Prostate gland (tissue), 2 donors: ENCODE measurements around the gene OTOG.

Source experiments
- POLR2AphosphoS5 ChIP-seq: sonication (generic); formaldehyde crosslinking; IDR thresholded peaks from one replicate; pipeline ENCODE4 v1.6.1; 2017; ENCODE audit warnings: antibody characterized with exemption
- TF ChIP-seq, protein P1 (sequence below), 4 experiments: fragments of 200-600 bp in 2 of 4; fragments of 450-650 bp in 2 of 4; sonication (generic) in 2 of 4; IDR thresholded peaks; 1 replicate in 3 of 4; 2 replicates in 1 of 4; pipeline ENCODE4 v1.5.1; 2016 to 2019; ENCODE audit warnings: antibody characterized with exemption in 4 of 4, mild to moderate bottlenecking in 2 of 4, moderate library complexity in 2 of 4

DNA sequence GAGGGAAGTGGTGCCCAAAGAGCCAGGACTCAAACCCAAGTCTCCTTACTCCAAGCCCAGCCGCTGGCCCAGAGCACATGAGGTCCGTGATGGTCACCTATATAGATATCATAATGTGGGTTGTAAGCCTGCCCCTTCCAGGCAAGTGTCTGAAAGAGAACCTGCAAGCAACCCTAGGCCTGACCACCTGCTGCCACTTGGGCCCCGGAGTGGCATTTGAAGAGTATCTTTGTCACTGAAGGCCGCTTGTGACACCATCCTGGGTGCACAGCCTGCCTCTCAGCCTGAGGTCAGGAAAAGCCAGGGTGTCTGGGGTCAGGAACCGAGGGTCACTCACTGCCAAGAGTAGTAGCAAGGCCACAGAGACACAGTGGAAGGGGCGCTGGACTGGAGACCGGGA is 32.4 kb downstream of the OTOG start:
- TF ChIP-seq POLR2AphosphoS5 = no peak
- TF ChIP-seq, protein P1, sequence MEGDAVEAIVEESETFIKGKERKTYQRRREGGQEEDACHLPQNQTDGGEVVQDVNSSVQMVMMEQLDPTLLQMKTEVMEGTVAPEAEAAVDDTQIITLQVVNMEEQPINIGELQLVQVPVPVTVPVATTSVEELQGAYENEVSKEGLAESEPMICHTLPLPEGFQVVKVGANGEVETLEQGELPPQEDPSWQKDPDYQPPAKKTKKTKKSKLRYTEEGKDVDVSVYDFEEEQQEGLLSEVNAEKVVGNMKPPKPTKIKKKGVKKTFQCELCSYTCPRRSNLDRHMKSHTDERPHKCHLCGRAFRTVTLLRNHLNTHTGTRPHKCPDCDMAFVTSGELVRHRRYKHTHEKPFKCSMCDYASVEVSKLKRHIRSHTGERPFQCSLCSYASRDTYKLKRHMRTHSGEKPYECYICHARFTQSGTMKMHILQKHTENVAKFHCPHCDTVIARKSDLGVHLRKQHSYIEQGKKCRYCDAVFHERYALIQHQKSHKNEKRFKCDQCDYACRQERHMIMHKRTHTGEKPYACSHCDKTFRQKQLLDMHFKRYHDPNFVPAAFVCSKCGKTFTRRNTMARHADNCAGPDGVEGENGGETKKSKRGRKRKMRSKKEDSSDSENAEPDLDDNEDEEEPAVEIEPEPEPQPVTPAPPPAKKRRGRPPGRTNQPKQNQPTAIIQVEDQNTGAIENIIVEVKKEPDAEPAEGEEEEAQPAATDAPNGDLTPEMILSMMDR (IDR thresholded peaks at IDR 0.05) = no peak
